GM19025 (cell line): ENCODE data around the gene HS2ST1.
"Not testable (repeated sequence)": the region's sequence is repeated elsewhere in the genome, so short reads cannot be mapped to it uniquely, and the experiment has no call there.

ENCODE experiments used
- ATAC-seq: cut with Tn5 transposase; IDR thresholded peaks from one replicate; pipeline ENCODE4 v1.9.1; 2021; ENCODE audit warnings: mild to moderate bottlenecking, low read depth, moderate library complexity; ENCODE audit not compliant: unreplicated experiment

Gene HS2ST1

GRCh38 chr1:86914601-86914997 lies at the start of gene HS2ST1:
HS2ST1 (plus strand) TSS chr1:86914635.
- ATAC-seq = no peak

GRCh38 chr1:86865973-86866637 lies 48.3 kb upstream of the HS2ST1 start:
- peak; percentile 60 for ATAC-seq

DNA sequence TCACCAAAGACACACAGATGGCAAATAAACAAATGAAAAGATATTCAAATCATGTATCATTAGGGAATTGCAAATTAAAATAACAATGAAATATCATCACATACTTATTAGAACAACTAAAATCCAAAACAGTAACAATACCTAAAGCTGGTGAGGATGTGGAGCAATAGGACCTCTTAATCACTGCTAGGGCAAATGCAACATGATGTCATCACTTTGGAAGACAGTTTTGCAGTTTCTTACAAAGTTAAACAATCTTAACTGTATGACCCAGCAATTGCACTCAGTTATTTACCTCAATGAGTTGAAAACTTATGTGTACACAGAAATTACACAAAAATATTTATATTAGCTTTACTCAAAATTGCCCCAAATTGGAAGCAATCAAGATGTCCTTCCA lies 47.8 kb upstream of the HS2ST1 start:
- ATAC-seq = no peak

- not testable (repeated sequence) for ATAC-seq
Observed at GRCh38 chr1:86867278-86867677, 47.2 kb upstream of the HS2ST1 start.

- ATAC-seq = no peak
Observed at GRCh38 chr1:86868477-86868876, 46.0 kb upstream of the HS2ST1 start.

DNA sequence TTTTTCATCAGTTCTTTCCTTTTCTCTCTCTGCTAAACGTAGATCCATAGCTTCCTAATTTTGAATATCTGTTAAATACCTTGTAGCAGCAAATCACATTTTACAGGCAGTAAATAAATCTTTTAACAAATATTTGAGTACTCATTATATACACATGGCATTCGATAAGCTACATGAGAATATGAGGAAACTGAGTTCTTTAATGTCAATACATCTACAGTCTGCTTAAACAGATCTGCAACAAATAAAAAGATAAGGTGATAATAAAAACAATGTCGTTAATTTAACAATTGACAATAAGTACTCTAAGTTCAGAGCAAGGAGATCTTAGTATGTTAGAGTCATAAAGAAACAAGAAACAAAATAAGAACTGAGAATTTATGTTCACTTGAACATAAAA lies 43.4 kb upstream of the HS2ST1 start:
- no peak for ATAC-seq

GRCh38 chr1:86872086-86872485 lies 42.3 kb upstream of the HS2ST1 start:
- ATAC-seq = no peak

GRCh38 chr1:86875722-86876121 lies 38.7 kb upstream of the HS2ST1 start:
- ATAC-seq = no peak

DNA sequence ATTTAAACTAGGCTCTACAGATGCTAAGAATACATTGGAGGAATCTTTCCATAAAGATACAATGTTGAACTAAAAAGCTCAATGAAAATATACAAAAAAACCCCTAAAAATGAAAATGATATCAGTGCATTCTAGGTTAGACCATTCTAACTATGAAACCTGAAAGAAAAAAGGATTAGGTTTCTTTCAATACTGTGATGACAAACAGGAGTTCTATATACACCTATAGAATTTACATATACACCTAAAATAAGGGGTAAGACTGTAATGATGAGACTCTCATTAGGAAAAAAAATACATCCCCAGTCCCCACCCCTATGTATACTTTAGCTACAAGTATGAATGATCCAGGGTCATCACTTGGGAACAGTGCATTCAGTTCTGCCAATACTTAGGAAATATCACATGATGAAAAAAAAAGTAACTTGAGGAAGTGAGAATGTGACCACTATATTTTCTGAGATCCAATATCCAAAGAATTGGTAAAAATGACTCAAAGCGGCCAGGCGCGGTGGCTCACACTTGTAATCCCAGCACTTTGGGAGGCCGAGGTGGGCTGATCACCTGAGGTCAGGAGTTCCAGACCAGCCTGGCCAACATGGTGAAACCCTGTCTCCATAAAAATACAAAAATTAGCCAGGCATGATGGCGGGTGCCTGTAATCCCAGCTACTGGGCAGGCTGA lies 26.8 kb upstream of the HS2ST1 start:
- no peak for ATAC-seq

- no peak for ATAC-seq
Observed at GRCh38 chr1:86888327-86888726, 26.1 kb upstream of the HS2ST1 start.

DNA sequence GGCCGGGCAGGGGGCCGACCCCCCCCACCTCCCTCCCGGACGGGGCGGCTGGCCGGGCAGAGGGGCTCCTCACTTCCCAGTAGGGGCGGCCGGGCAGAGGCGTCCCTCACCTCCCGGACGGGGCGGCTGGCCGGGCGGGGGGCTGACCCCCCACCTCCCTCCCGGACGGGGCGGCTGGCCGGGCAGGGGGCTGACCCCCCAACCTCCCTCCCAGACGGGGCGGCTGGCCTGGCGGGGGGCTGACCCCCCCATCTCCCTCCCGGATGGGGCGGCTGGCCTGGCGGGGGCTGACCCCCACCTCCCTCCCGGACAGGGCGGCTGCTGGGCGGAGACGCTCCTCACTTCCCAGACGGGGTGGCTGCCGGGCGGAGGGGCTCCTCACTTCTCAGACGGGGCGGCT lies 15.0 kb upstream of the HS2ST1 start:
- not testable (repeated sequence) for ATAC-seq

GRCh38 chr1:86905875-86906274 lies 8.6 kb upstream of the HS2ST1 start:
- ATAC-seq = no peak

GRCh38 chr1:86906419-86906818 lies 8.0 kb upstream of the HS2ST1 start:
- no peak for ATAC-seq

GRCh38 chr1:86912281-86912900 lies 2.0 kb upstream of the HS2ST1 start:
- no peak for ATAC-seq

GRCh38 chr1:86913399-86913895 lies 988 bp upstream of the HS2ST1 start:
- ATAC-seq = no peak

DNA sequence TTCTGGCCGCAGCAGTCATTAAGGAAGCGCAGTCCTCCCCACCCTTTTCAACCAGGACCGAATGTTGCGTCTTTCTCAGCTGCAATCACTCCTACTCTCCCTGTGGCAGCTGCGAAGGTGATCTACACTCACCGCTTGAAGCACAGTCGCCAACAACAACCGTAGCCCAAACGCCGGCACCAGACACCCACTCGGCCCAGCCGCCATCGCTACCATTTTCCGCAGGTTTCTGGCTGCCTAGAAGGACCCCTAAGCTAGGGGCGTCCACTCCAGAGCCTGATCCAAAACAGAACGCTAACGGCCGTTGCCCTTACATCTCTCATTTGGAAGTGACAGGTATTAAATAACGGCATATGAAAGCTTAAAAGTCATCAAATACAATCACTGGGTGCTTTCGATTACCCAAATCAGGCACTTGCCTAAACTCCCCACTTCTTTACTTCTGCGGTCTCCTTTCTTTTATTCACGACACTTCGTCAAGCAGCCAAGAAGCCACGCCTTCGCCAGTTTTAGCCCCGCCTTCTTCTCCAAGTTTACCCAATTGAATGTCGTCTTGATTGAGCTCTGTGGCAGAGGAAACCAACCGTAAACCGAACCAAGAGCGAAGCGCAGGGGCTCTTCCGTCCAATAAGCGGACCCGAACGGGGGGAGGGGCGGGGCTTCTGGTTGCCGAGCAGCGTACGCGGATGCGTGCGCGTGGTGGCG lies 387 bp upstream of the HS2ST1 start, which contains the start of gene SELENOF:
SELENOF (minus strand) TSS at position 231 of the 705 bp plus-strand sequence; CDS start at position 216, 15 bp downstream.
- ATAC-seq = peak; percentile 81

DNA sequence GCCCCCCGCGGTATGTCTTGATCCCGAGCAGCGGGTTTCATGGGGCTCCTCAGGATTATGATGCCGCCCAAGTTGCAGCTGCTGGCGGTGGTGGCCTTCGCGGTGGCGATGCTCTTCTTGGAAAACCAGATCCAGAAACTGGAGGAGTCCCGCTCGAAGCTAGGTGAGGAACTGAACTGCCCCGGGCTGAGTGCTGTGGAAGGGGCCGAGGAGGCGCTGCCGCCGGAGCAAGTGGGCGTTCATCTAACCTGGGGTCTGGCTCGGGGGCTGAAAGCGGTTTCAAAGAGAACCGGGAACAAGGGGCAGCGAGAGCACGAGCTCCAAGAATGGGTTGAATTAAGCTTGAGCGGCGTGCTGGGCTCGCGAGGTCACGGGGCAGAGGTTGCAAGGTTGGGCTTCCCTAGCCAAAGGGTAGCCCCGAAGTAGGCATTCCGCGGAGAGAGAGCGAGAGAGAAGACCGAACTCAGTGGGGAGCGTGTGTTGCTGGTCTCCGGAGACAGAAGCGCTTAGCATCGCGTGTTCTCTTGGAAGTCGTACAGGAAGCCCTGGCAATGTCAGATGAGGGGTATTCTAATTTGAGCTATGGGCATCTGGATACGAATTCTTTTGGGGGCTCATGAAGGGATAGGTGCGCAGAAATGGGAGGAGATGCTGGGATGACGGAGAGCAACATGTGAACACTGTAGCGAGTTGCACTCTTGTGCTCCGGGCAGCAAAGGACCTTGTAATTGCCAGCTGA lies 732 bp downstream of the HS2ST1 start:
- ATAC-seq = no peak

GRCh38 chr1:86915737-86916235 lies 1.4 kb downstream of the HS2ST1 start:
- no peak for ATAC-seq

DNA sequence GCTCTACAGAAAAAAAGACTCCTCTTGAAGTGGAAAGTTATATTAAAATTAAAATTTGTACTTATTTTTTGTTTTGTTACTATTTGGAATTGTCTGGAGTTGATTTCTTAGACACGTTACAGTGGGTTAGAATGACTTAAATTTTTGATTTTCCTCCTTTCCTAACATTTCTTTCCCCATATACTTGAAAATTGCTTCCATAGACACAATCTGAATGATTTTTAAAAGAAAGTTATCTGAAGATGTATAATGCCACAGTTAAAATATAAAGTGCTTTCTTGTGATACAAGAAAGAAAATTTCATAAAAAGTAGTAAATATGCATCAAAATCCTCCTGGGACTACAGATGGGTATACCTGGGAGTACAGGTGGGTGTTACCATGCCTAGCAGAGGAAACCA lies 2.3 kb downstream of the HS2ST1 start:
- ATAC-seq = no peak

- ATAC-seq = no peak
Observed at GRCh38 chr1:86922445-86922844, 8.0 kb downstream of the HS2ST1 start.
